HPDE6-E6E7 (cell line): ENCODE data around the gene GRM5.
A peak's percentile ranks its signal among the peaks of the same experiment; 100 is the strongest.
"Not testable (repeated sequence)": the region's sequence is repeated elsewhere in the genome, so short reads cannot be mapped to it uniquely, and the experiment has no call there.

Source experiments
- DNase-seq: peaks from one replicate; pipeline ENCODE4 v3.0.0; 2011; ENCODE audit warnings: missing footprints; ENCODE audit errors: extremely low spot score

The GRM5 gene

GRCh38 chr11:88501541-88501940 is 564.2 kb downstream of the GRM5 start:
- DNase-seq: no peak

- no peak for DNase-seq
Measured at GRCh38 chr11:88495836-88496235, 569.9 kb downstream of the GRM5 start.

- no peak for DNase-seq
Measured at GRCh38 chr11:88494848-88495247, 570.9 kb downstream of the GRM5 start.

GRCh38 chr11:88491674-88492073 is 574.1 kb downstream of the GRM5 start:
- no peak for DNase-seq

- DNase-seq: no peak
Measured at GRCh38 chr11:88489030-88489429, 576.8 kb downstream of the GRM5 start.

GRCh38 chr11:88487646-88488045 is 578.1 kb downstream of the GRM5 start:
- DNase-seq: no peak

GRCh38 chr11:88484873-88485621 is 580.7 kb downstream of the GRM5 start:
- DNase-seq: no peak

- DNase-seq: no peak
Measured at GRCh38 chr11:88482871-88483301, 582.9 kb downstream of the GRM5 start.

- no peak for DNase-seq
Measured at GRCh38 chr11:88480223-88480622, 585.6 kb downstream of the GRM5 start.

- DNase-seq: no peak
Measured at GRCh38 chr11:88478136-88478815, 587.5 kb downstream of the GRM5 start.

GRCh38 chr11:88475991-88476418 is 589.8 kb downstream of the GRM5 start:
- no peak for DNase-seq

- no peak for DNase-seq
Measured at GRCh38 chr11:88474655-88475054, 591.1 kb downstream of the GRM5 start.

- DNase-seq: no peak
Measured at GRCh38 chr11:88469561-88470225, 596.1 kb downstream of the GRM5 start.

GRCh38 chr11:88464528-88464927 is 601.3 kb downstream of the GRM5 start:
- DNase-seq: no peak

- DNase-seq: not testable (repeated sequence)
Measured at GRCh38 chr11:88463301-88463700, 602.5 kb downstream of the GRM5 start.

GRCh38 chr11:88458047-88458446 is 607.7 kb downstream of the GRM5 start:
- DNase-seq: not testable (repeated sequence)

GRCh38 chr11:88455974-88456373 is 609.8 kb downstream of the GRM5 start:
- DNase-seq: no peak

- peak; percentile 14 for DNase-seq
Measured at GRCh38 chr11:88454881-88455280, 610.9 kb downstream of the GRM5 start.
